Measurements from ENCODE around the gene KCNJ6.

KCNJ6 gene

DNA sequence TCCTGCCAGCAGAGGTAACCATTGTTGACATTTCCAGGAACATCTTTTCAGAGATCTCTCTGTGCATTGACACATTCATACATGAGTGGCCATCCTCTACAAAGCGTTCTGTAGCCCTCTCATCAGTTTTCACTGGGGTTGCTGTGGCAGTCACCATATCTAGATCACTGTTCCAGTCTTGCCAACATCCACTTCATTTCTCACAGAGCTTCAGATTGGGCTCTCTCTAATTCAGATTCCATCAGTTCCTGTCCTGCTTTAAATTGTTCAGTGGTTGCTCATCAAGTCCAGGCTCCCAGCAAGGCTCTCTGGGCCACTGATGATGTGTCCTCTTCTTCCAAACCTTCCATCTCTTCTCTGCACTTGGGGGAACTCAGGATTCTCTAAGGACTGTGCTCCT is 173.7 kb downstream of the KCNJ6 start:
- ChIA-PET CTCF (no interaction called here), POLR2A (no interaction called here)
- no peak for DNase-seq (ENCODE audit: extremely low spot score)
- TF ChIP-seq NFRKB (IDR thresholded peaks at IDR 0.05) = no peak
- no peak for TF ChIP-seq ARNT (IDR thresholded peaks at IDR 0.05)
- TF ChIP-seq L3MBTL2 (conservative IDR thresholded peaks at IDR 0.05) = no peak
- TF ChIP-seq LEF1 (IDR thresholded peaks at IDR 0.05; ENCODE audit: borderline replicate concordance) = no peak
- TF ChIP-seq CTBP1 (IDR thresholded peaks at IDR 0.05; ENCODE audit: borderline replicate concordance) = no peak
- no peak for TF ChIP-seq FOXM1 (IDR thresholded peaks at IDR 0.05; ENCODE audit: borderline replicate concordance)
- TF ChIP-seq ZNF384 (IDR thresholded peaks at IDR 0.05) = no peak
- no peak for TF ChIP-seq FOXK2 (IDR thresholded peaks at IDR 0.05)
- no peak for TF ChIP-seq SUZ12 (IDR thresholded peaks at IDR 0.05)
- TF ChIP-seq TARDBP (IDR thresholded peaks at IDR 0.05) = no peak
- TF ChIP-seq, protein P1, sequence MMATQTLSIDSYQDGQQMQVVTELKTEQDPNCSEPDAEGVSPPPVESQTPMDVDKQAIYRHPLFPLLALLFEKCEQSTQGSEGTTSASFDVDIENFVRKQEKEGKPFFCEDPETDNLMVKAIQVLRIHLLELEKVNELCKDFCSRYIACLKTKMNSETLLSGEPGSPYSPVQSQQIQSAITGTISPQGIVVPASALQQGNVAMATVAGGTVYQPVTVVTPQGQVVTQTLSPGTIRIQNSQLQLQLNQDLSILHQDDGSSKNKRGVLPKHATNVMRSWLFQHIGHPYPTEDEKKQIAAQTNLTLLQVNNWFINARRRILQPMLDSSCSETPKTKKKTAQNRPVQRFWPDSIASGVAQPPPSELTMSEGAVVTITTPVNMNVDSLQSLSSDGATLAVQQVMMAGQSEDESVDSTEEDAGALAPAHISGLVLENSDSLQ (IDR thresholded peaks at IDR 0.05) = no peak
- no peak for TF ChIP-seq HDGF (IDR thresholded peaks at IDR 0.05; ENCODE audit: borderline replicate concordance)
- TF ChIP-seq BHLHE40 (IDR thresholded peaks at IDR 0.05; ENCODE audit: borderline replicate concordance) = no peak
- no peak for TF ChIP-seq FOXA1 (IDR thresholded peaks at IDR 0.05)
- TF ChIP-seq SP1 (IDR thresholded peaks at IDR 0.05) = no peak
- no peak for TF ChIP-seq ELF4 (IDR thresholded peaks at IDR 0.05)

DNA sequence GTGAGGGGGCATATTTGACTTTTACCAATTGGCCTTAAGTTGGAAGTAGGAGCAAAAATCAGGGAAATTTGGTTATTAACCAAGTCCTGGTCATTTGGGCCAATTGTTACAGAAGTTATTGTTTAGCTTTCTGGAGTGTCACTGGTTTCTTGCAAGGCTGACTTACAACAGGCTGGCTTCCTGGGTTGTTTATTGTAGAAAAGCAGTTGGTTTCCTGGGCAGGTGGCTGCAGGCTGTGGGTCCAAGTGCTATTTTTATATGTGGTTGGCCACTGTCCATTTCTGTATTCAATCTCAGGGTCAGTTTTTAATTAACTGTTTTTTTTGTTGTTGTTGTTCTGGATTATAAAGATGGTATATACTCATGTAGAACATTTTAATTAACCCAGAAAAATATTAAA is 174.1 kb downstream of the KCNJ6 start:
- no peak for DNase-seq (ENCODE audit: extremely low spot score)
- CTCF ChIA-PET = no interaction called here
- no peak for TF ChIP-seq FOXM1 (IDR thresholded peaks at IDR 0.05; ENCODE audit: borderline replicate concordance)
- no peak for TF ChIP-seq TARDBP (IDR thresholded peaks at IDR 0.05)
- no peak for TF ChIP-seq FOXK2 (IDR thresholded peaks at IDR 0.05)
- TF ChIP-seq BHLHE40 (IDR thresholded peaks at IDR 0.05; ENCODE audit: borderline replicate concordance) = no peak
- TF ChIP-seq LEF1 (IDR thresholded peaks at IDR 0.05; ENCODE audit: borderline replicate concordance) = no peak
- TF ChIP-seq, protein P1 (IDR thresholded peaks at IDR 0.05) = no peak
- no peak for TF ChIP-seq CTBP1 (IDR thresholded peaks at IDR 0.05; ENCODE audit: borderline replicate concordance)
- POLR2A ChIA-PET = no interaction called here

DNA sequence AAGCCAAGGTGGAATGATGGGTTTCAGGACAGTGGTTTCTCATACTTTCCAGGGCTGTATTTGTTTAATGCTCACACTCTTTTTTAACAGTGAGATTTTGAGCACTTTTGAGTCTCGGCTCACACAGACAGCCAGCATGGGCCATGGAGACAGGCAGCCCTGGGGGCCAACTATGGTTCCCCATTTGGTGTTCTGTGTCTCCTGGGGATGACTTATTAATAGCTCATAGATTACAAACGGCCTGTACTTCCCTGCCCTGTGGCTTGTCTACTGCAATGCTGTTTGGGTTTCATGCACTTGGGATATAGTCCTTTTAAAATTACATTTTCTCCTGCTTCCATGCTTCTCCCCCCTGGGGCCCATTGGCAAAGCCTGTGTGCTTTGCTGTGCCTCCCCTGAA is 178.3 kb downstream of the KCNJ6 start:
- TF ChIP-seq SP1 (IDR thresholded peaks at IDR 0.05) = no peak
- TF ChIP-seq L3MBTL2 (conservative IDR thresholded peaks at IDR 0.05) = no peak
- no peak for TF ChIP-seq TARDBP (IDR thresholded peaks at IDR 0.05)
- no peak for TF ChIP-seq BHLHE40 (IDR thresholded peaks at IDR 0.05; ENCODE audit: borderline replicate concordance)
- TF ChIP-seq FOXM1 (IDR thresholded peaks at IDR 0.05; ENCODE audit: borderline replicate concordance) = no peak
- TF ChIP-seq ARNT (IDR thresholded peaks at IDR 0.05) = no peak
- TF ChIP-seq LEF1 (IDR thresholded peaks at IDR 0.05; ENCODE audit: borderline replicate concordance) = no peak
- no peak for TF ChIP-seq HDGF (IDR thresholded peaks at IDR 0.05; ENCODE audit: borderline replicate concordance)
- no peak for TF ChIP-seq CTBP1 (IDR thresholded peaks at IDR 0.05; ENCODE audit: borderline replicate concordance)
- no peak for TF ChIP-seq SUZ12 (IDR thresholded peaks at IDR 0.05)
- no peak for TF ChIP-seq NFRKB (IDR thresholded peaks at IDR 0.05)
- no peak for TF ChIP-seq FOXK2 (IDR thresholded peaks at IDR 0.05)
- TF ChIP-seq FOXA1 (IDR thresholded peaks at IDR 0.05) = no peak
- ChIA-PET POLR2A (no interaction called here), CTCF (no interaction called here)
- DNase-seq (ENCODE audit: extremely low spot score) = no peak

DNA sequence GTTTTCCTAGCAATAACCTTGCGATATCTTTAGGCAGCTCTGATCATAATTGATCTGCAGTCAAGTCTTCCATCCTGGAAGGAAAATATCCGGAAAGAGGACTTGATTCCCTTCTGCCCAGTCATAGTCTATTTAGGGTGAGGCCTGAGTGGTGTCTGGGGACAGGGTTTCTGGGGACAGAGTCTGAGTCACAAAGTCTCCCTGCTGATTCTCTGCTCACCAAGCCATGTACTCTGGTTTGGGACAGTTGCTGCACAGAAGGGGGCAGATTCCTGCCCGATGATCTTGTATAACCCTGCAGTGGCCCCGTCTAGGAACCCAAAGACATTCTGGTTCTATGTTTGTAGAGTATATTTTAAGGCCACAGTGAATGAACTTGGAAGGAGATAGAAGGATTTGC is 178.8 kb downstream of the KCNJ6 start:
- ChIA-PET POLR2A (no interaction called here), CTCF (no interaction called here)
- no peak for DNase-seq (ENCODE audit: extremely low spot score)
- TF ChIP-seq FOXA1 (IDR thresholded peaks at IDR 0.05) (no peak), SUZ12 (IDR thresholded peaks at IDR 0.05) (no peak), SP1 (IDR thresholded peaks at IDR 0.05) (no peak), HDGF (IDR thresholded peaks at IDR 0.05; ENCODE audit: borderline replicate concordance) (no peak), FOXK2 (IDR thresholded peaks at IDR 0.05) (no peak), FOXM1 (IDR thresholded peaks at IDR 0.05; ENCODE audit: borderline replicate concordance) (no peak), TARDBP (IDR thresholded peaks at IDR 0.05) (no peak)
- TF ChIP-seq, protein P1 (IDR thresholded peaks at IDR 0.05) = no peak

DNA sequence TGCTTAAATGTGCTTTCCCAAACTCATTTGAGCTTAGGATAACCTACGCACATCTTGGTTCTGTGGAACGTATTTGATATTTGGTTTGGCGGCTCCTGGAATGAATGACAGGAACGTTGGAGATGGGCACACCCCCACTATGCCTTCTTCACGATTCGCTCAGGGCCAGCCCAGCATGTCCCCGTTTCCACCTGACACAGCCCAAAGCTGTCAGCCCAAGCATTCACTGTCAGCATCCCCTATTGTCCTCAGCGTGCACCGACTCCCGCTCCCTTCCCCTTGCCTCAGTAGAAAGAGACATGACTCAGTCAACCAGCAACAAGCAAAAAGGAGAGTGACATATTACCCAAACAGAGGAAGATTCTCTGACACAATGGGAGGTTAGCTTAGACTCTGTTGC is 181.4 kb downstream of the KCNJ6 start:
- TF ChIP-seq NFRKB (IDR thresholded peaks at IDR 0.05) (no peak), FOXA1 (IDR thresholded peaks at IDR 0.05) (no peak), ELF4 (IDR thresholded peaks at IDR 0.05) (no peak), LEF1 (IDR thresholded peaks at IDR 0.05; ENCODE audit: borderline replicate concordance) (no peak), BHLHE40 (IDR thresholded peaks at IDR 0.05; ENCODE audit: borderline replicate concordance) (no peak), SUZ12 (IDR thresholded peaks at IDR 0.05) (no peak), ARNT (IDR thresholded peaks at IDR 0.05) (no peak), CTBP1 (IDR thresholded peaks at IDR 0.05; ENCODE audit: borderline replicate concordance) (no peak), ZNF384 (IDR thresholded peaks at IDR 0.05) (no peak), TARDBP (IDR thresholded peaks at IDR 0.05) (no peak), HDGF (IDR thresholded peaks at IDR 0.05; ENCODE audit: borderline replicate concordance) (no peak), FOXM1 (IDR thresholded peaks at IDR 0.05; ENCODE audit: borderline replicate concordance) (no peak), FOXK2 (IDR thresholded peaks at IDR 0.05) (no peak), L3MBTL2 (conservative IDR thresholded peaks at IDR 0.05) (no peak), SP1 (IDR thresholded peaks at IDR 0.05) (no peak)
- TF ChIP-seq, protein P1 (IDR thresholded peaks at IDR 0.05) = no peak
- CTCF ChIA-PET = no interaction called here
- POLR2A ChIA-PET = no interaction called here
- no peak for DNase-seq (ENCODE audit: extremely low spot score)

DNA sequence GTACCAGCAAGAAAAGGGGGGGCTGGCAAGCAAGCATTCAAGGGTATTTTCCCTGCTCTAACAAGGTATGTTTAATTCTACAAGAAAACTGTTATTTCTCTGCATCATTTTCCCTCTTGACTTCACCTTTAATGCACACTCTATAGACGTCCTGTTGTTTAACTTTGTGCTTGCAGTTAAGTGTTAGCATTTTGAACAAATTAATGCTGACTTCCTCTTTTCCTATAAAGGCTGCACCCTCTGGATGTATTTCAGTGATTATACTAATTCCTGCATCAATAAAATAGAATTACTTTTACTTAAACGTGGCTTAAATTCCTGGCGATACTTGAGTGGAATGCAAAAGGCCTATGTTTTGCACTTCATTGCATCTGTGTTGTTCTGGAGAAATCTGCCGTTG is 183.3 kb downstream of the KCNJ6 start:
- ChIA-PET POLR2A (no interaction called here), CTCF (no interaction called here)
- no peak for DNase-seq (ENCODE audit: extremely low spot score)
- TF ChIP-seq L3MBTL2 (conservative IDR thresholded peaks at IDR 0.05) = no peak
- TF ChIP-seq LEF1 (IDR thresholded peaks at IDR 0.05; ENCODE audit: borderline replicate concordance) = no peak
- no peak for TF ChIP-seq ELF4 (IDR thresholded peaks at IDR 0.05)

Data from HEK293T (cell line).